Esophagus (tissue), 2 donors: Measurements from ENCODE around the gene ZNRF1. TPM values are rescaled to one million over a fixed set of nuclear protein-coding genes. Genes with fewer than 3 reads are reported as not detected.

Source experiments
- H3K27ac ChIP-seq, 2 donors: one replicate each; pipeline ENCODE4 v1.5.1; 2013; ENCODE audit warnings: low read depth in 2 of 2, mild to moderate bottlenecking in 2 of 2, inconsistent platforms in 1 of 2, low read length in 1 of 2, moderate library complexity in 1 of 2
- H3K27me3 ChIP-seq, 2 donors: one replicate each; pipeline ENCODE4 v1.6.1; 2013; ENCODE audit warnings: low read length in 2 of 2, control low read depth in 1 of 2, mild to moderate bottlenecking in 1 of 2; ENCODE audit not compliant: insufficient read depth in 2 of 2, control insufficient read depth in 1 of 2
- H3K36me3 ChIP-seq, 2 donors: one replicate each; pipeline ENCODE4 v1.6.1; 2013; ENCODE audit warnings: low read length in 1 of 2; ENCODE audit not compliant: control insufficient read depth in 2 of 2, insufficient read depth in 2 of 2
- H3K4me1 ChIP-seq, 2 donors: one replicate each; pipeline ENCODE4 v1.6.1; 2013; ENCODE audit warnings: low read length in 1 of 2; ENCODE audit not compliant: control insufficient read depth in 2 of 2, insufficient read depth in 2 of 2
- H3K4me3 ChIP-seq, 2 donors: one replicate each; pipeline ENCODE4 v1.5.1; 2013; ENCODE audit warnings: low read length in 2 of 2, mild to moderate bottlenecking in 2 of 2, low read depth in 1 of 2, moderate library complexity in 1 of 2
- H3K9me3 ChIP-seq, 2 donors: one replicate each; pipeline ENCODE4 v1.6.1; 2013; ENCODE audit warnings: mild to moderate bottlenecking in 2 of 2, low read depth in 1 of 2, low read length in 1 of 2, moderate library complexity in 1 of 2; ENCODE audit not compliant: control insufficient read depth in 2 of 2, insufficient read depth in 1 of 2
- WGBS, 2 donors: extraction: QIAGEN DNeasy Blood & Tissue Kit; methylation state at CpG; one replicate each; pipeline ENCODE4 v1.1.7; 2013; 5-methylcytosine and 5-hydroxymethylcytosine counted together
- polyA plus RNA-seq, 2 donors: library from polyadenylated mRNA; stranded (reverse); fragments of 200-250 nt; gene quantifications; one replicate each; pipeline ENCODE4 v1.2.3, GENCODE V29; 2013
- donor health status: healthy with polysubstance abuse.
- donor health status: Bipolar disorder and iron deficiency.

The ZNRF1 gene
- polyA plus RNA-seq, 2 donors: 36.2 to 39.5 TPM

DNA sequence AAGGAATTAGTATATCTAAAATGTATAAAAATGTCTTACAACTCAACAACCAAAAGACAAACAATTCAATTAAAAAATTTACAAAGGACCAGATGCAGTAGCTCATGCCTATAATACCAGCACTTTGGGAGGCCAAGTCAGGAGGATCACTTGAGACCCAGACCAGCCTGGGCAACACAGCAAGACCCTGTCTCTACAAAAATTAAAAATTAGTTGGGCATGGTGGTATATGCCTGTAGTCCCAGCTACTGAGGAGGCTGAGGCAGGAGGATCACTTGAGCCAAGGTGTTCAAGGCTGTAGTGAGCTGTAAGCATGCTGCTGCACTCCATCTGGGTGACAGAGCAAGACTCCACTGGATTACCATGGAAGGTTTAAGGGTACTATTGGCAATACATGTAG is 33.8 kb downstream of the ZNRF1 start:
- Histone ChIP-seq H3K4me1 (peaks cover 0 to 2% of the 10 kb centered on the region in 2 donors), H3K27me3 (no peaks in the 10 kb centered on the region), H3K36me3 (no peaks in the 10 kb centered on the region), H3K4me3 (no peak overlapping the region), H3K9me3 (no peaks in the 10 kb centered on the region), H3K27ac (no peak overlapping the region)

- H3K27me3 ChIP-seq: no peaks in the 10 kb centered on the region
- H3K27ac ChIP-seq: no peak overlapping the region
- peaks cover 0 to 2% of the 10 kb centered on the region in 2 donors for H3K4me1 ChIP-seq
- peaks cover 0 to 2% of the 10 kb centered on the region in 2 donors for H3K9me3 ChIP-seq
- WGBS, 2 donors: 91% methylated on average over 9 of the region's 9 CpGs
- H3K4me3 ChIP-seq: no peak overlapping the region
- no peaks in the 10 kb centered on the region for H3K36me3 ChIP-seq
These were observed 36.7 kb downstream of the ZNRF1 start for GRCh38 chr16:75035410-75035968.

DNA sequence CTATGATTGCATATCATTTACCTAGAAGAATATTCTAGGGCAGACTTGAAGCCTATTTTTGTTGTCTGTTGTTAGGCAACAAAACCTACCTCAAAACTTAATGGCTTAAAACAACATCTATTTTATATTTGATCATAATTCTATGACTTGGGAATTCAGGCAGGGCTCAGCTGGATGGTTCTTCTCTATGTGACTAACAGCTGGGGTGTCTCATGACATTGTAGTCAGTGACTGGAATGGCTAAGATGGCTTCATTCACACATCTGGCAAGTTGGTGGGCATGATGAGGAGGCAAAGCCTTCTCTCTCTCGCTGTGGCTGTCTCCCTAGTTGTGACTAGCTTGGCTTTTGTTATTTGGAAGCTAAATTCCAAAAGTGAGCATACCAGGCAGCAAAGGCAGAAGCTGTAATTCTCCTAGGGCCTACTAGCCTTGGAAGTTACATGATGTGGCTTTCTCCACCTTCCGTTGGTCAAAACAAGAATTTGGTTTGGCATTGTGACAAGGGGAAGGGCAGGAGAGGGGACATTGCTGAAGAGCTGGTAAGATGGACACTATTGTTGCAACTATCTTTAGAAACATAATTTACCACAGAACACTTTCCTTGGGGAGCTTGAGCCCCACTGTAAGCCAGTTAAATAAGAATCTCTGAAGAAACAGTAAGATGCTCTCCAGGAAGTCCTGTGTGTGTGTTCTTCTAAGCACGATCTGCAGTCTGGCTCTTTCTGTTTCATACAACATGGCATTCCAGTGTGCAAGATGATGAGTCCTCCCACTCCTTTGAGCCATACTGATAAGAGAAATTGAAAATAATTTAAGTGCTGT is 39.4 kb downstream of the ZNRF1 start:
- H3K27me3 ChIP-seq: no peaks in the 10 kb centered on the region
- WGBS, 2 donors: 82 to 85% methylated on average over 3 of the region's 3 CpGs
- H3K9me3 ChIP-seq: peaks cover 0 to 2% of the 10 kb centered on the region in 2 donors
- peak overlapping the region in 1 of 2 donors; percentile 40 for H3K27ac ChIP-seq
- no peaks in the 10 kb centered on the region for H3K36me3 ChIP-seq
- H3K4me1 ChIP-seq: peaks cover 0 to 5% of the 10 kb centered on the region in 2 donors
- no peak overlapping the region for H3K4me3 ChIP-seq

GRCh38 chr16:75039941-75040340 is 41.1 kb downstream of the ZNRF1 start:
- WGBS, 2 donors: 64% methylated on average over 6 of the region's 6 CpGs
- Histone ChIP-seq H3K4me1 (peaks cover 0 to 5% of the 10 kb centered on the region in 2 donors), H3K27ac (no peak overlapping the region), H3K27me3 (no peaks in the 10 kb centered on the region), H3K4me3 (no peak overlapping the region), H3K9me3 (peaks cover 0 to 2% of the 10 kb centered on the region in 2 donors), H3K36me3 (no peaks in the 10 kb centered on the region)

DNA sequence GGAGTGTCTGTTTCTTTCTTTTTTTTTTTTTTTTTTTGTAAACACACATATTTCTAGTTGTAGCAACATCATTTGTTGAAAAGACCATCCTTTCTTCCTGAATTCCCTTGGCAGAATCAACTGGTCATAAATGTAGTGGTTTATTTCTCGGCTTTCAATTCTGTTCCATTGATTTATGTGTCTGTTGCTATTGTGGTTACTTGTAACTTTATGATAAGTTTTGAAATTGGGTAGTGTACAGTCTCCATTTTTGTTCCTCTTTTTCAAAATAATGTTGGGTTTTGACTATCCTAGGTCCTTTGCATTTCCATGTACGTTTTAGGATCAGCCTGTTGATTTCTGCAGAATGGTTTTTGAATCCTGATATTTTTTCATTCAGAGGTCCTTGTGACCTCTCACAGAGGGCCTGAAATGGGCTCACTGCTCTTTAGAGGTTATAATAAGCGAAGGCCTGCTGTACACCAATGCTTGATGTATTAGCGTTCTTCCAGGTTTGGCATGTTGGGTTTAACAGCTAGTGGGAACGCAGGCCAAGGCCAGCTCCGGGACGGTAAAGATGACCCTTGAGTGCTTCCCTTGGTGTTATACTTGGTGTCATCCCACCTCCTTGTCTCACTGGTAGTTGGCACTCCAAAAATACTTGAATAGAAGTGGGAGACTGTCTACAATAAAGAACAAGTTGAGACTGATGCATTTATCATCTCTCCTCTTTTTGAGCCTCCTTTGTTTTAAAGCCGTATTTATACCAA is 43.8 kb downstream of the ZNRF1 start:
- H3K27ac ChIP-seq: peak overlapping the region; percentile 42 to 67

GRCh38 chr16:75043175-75043895 is 44.5 kb downstream of the ZNRF1 start:
- H3K36me3 ChIP-seq: no peaks in the 10 kb centered on the region
- no peak overlapping the region for H3K4me3 ChIP-seq
- H3K27ac ChIP-seq: peak overlapping the region; percentile 42 to 67
- no peaks in the 10 kb centered on the region for H3K27me3 ChIP-seq
- H3K9me3 ChIP-seq: no peaks in the 10 kb centered on the region
- peaks cover 0 to 3% of the 10 kb centered on the region in 2 donors for H3K4me1 ChIP-seq
- 71 to 78% methylated on average over 2 of the region's 2 CpGs for WGBS, 2 donors

More for the DNA sequence above, 43.8 kb downstream of the ZNRF1 start:
- Histone ChIP-seq H3K4me1 (peaks cover 0 to 3% of the 10 kb centered on the region in 2 donors), H3K36me3 (no peaks in the 10 kb centered on the region), H3K9me3 (peaks cover 0 to 2% of the 10 kb centered on the region in 2 donors), H3K27me3 (no peaks in the 10 kb centered on the region), H3K4me3 (no peak overlapping the region)
- 39 to 55% methylated on average over 8 of the region's 8 CpGs for WGBS, 2 donors

DNA sequence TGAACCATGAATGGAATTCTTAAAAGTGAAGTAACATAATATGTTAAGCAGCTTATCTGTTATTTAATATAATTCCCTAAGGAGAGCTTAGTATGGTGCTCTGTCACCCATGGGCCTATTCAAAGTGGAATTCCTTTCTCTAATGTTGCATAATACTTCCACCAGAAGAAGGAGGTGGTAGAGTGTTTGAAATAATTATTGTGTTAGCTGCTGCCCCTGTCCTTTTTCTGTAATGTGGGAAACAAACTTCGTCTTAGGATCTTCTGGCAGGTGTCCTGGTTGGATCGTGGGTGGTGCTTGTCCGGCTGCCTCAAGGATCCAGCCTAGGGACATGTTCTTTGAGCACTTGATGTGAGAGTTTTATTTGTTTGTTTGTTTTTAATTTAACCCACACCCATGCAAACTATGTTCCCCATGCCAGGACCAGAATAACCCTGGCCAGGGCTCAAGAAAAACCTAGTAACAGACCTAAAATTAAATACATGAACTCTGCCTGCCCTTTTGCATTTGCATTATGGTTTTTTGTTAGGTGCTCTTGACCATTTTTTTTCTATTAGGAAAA is 46.1 kb downstream of the ZNRF1 start:
- peak overlapping the region; percentile 24 to 68 for H3K27ac ChIP-seq
- 21 to 27% methylated on average over 3 of the region's 3 CpGs for WGBS, 2 donors

DNA sequence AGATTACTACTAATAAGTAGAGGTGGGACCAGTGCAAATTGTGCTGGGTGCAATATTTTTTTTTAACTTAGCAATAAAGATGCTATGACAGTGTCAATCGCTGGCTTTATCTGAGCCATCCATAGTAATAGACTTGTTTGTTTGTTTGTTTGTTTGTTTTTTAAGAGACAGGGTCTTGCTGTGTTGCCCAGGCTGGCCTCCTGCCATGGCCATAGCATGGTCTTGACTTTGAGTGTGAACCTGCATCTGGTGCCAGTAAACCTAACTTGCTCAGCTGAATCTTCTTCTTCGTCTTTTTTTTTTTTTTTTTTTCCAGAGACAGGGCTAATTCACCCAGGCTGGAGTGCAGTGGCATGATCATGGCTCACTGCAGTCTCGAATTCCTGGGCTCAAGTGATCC is 46.6 kb downstream of the ZNRF1 start:
- Histone ChIP-seq H3K27me3 (no peaks in the 10 kb centered on the region), H3K36me3 (no peaks in the 10 kb centered on the region), H3K4me3 (no peak overlapping the region), H3K4me1 (peaks cover 0 to 3% of the 10 kb centered on the region in 2 donors), H3K9me3 (no peaks in the 10 kb centered on the region), H3K27ac (peak overlapping the region; percentile 5 to 24)
- 61 to 73% methylated on average over 3 of the region's 3 CpGs for whole genome bisulfite sequencing, 2 donors

More for the DNA sequence above, 46.1 kb downstream of the ZNRF1 start:
- no peak overlapping the region for H3K4me3 ChIP-seq
- H3K27me3 ChIP-seq: no peaks in the 10 kb centered on the region
- peaks cover 0 to 3% of the 10 kb centered on the region in 2 donors for H3K4me1 ChIP-seq
- no peaks in the 10 kb centered on the region for H3K9me3 ChIP-seq
- H3K36me3 ChIP-seq: no peaks in the 10 kb centered on the region

DNA sequence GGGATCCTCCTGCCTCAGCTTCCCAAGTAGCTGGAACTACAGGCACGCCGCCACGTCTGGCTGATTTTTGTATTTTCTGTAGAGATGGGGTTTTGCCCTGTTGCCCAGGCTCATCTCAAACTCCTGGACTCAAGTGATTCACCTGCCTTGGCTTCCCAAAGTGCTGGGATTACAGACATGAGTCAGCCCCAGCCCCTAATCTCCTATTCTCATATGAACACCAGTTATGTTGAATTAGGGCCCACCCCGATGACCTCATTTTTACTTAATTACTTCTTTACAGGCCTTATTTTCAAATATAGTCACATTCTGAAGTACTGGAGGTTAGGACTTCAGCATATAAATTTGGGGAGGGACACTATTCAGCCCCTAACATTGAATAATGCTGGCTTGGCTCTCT is 49.2 kb downstream of the ZNRF1 start:
- Histone ChIP-seq H3K27me3 (no peaks in the 10 kb centered on the region), H3K4me3 (no peak overlapping the region), H3K27ac (peak overlapping the region; percentile 1 to 77), H3K4me1 (no peaks in the 10 kb centered on the region), H3K36me3 (no peaks in the 10 kb centered on the region), H3K9me3 (no peaks in the 10 kb centered on the region)
- 63 to 86% methylated on average over 4 of the region's 4 CpGs for WGBS, 2 donors
